SK-N-DZ (cell line): ENCODE data around the gene GDF15. TPM values are rescaled to one million over a fixed set of nuclear protein-coding genes. Genes with fewer than 3 reads are reported as not detected.
"Not testable (repeated sequence)": the region's sequence is repeated elsewhere in the genome, so short reads cannot be mapped to it uniquely, and the experiment has no call there.

Experiments used
- DNase-seq: peaks from one replicate; pipeline ENCODE4 v3.0.0-alpha.2; 2015; ENCODE audit warnings: low spot score
- polyA plus RNA-seq, 2 experiments: library from polyadenylated mRNA; depleted of rRNA; stranded (reverse); fragments of >200 nt; gene quantifications; 2 replicates each; pipeline ENCODE4 v1.2.3, GENCODE V29; 2014

GDF15 gene
- 0.28 TPM in 1 of 2 replicates, not detected in the other for polyA plus RNA-seq (2014; cell fraction: cytosol; rRNA removed)
- not detected in 2 replicates for polyA plus RNA-seq (2014; cell fraction: nucleus; rRNA removed)

DNA sequence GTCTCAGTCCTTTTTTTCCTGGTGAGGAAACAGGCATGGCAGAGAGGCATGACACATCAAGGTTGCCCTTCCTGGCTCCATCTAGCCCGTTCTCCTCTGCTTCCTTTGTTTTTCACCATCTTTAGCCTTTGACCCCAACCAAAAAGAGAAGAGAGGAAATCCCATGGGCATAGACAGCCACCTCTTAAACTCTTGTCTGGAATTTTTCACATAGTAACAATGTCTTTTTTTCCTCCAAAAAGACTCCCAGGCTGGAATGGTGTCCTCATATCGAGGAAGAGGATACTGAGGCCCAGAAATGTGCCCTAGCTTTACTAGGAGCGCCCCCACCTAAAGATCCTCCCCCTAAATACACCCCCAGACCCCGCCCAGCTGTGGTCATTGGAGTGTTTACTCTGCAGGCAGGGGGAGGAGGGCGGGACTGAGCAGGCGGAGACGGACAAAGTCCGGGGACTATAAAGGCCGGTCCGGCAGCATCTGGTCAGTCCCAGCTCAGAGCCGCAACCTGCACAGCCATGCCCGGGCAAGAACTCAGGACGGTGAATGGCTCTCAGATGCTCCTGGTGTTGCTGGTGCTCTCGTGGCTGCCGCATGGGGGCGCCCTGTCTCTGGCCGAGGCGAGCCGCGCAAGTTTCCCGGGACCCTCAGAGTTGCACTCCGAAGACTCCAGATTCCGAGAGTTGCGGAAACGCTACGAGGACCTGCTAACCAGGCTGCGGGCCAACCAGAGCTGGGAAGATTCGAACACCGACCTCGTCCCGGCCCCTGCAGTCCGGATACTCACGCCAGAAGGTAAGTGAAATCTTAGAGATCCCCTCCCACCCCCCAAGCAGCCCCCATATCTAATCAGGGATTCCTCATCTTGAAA lies at the start of gene GDF15:
GDF15 (plus strand) TSS at position 484 of the 868 bp plus-strand sequence; CDS start at position 516, 32 bp downstream.
- DNase-seq = no peak

GRCh38 chr19:18338541-18338940 lies 47.4 kb upstream of the GDF15 start:
- no peak for DNase-seq

DNA sequence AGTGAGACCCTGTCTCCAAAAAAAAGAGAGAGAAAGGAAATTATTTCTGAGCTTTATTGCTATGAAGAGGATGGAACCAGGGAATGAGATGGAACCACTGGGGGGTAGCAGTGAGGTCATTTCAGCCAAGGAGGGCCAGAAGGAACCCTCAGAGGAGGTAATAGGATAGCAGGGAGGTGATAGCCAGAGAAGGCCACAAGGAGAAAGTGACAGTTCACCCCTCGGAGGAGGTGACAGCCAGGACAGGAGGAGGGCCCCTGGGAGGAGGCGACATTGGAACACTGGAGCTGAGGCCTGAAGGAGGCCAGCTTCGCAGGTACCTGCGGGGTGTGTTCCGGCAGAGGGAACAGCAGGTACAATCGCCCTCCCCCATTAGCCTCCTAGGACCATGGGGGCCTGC lies 46.2 kb upstream of the GDF15 start:
- DNase-seq = no peak

- peak; percentile 43 for DNase-seq
Observed at GRCh38 chr19:18340190-18340989, 45.6 kb upstream of the GDF15 start, which contains the start of gene PGPEP1. TSS of gene PGPEP1 (plus strand) at chr19:18340598. CDS start at chr19:18340682, 84 bp downstream.

GRCh38 chr19:18340990-18341868 lies 44.7 kb upstream of the GDF15 start:
- DNase-seq = no peak

DNA sequence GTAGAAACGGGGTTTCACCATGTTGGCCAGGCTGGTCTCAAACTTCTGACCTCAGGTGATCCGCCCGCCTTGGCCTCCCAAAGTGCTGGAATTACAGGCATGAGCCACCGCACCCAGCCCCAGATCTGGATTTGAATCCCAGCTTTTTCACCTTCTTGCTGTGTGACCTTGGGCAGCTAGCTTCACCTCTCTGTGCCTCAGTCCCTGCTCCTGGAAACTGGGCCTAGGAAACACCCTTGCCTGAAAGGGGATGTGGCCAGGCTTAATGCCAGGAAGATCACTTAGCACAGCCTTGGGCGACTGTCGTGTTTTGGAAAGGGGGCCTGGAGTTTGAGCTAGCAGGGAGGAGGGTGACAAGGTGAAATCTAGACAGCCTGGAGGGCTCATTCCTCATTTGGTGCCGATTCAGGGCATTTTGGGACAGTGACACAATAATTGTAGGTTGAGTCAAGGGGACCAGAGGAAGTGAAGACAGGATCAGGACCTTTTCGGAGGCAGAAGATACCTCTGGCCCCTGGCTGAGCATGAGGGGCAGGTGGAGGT lies 43.8 kb upstream of the GDF15 start:
- no peak for DNase-seq

GRCh38 chr19:18344582-18344950 lies 41.4 kb upstream of the GDF15 start:
- no peak for DNase-seq

- DNase-seq = no peak
Observed at GRCh38 chr19:18345296-18345695, 40.7 kb upstream of the GDF15 start.

DNA sequence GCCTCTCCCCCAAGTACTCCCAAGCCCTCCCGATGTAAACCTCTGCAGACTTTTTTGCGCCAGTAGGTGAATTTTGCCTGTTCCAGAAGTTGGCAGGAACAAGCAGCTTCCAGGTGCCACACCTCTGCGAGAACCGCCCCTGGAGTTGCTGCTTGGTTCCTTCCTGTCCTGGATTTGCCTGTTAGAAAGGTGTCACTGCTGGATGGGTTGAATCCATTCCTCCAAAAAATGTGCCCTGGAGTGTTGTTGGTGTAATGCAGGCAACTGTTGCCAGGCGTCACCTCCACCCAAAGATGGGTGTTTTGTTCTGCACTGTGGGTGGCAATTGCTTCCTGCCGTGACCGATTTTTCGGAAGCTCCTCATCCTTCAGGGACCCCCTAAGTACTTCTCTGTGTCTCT lies 39.9 kb upstream of the GDF15 start:
- no peak for DNase-seq

DNA sequence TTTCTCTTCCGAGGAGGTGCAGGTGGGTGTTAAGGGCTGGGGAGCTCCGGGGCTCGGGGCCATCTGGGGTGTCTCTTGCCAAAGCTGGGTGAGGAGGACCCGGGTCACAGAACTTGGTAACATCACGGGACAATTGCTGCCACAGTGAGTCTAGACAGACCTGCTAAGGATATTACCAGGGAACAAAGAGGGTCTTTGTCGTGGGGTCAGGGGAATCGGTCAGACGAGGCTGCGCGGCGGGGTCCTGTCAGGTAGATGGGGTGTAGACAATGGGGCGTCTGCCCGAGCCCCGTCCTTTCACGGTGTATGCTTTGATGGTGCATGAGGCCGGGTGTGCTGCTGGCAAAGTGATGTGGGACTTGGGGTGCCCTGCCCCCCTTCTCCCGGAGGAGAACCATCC lies 37.8 kb upstream of the GDF15 start:
- DNase-seq = no peak

DNA sequence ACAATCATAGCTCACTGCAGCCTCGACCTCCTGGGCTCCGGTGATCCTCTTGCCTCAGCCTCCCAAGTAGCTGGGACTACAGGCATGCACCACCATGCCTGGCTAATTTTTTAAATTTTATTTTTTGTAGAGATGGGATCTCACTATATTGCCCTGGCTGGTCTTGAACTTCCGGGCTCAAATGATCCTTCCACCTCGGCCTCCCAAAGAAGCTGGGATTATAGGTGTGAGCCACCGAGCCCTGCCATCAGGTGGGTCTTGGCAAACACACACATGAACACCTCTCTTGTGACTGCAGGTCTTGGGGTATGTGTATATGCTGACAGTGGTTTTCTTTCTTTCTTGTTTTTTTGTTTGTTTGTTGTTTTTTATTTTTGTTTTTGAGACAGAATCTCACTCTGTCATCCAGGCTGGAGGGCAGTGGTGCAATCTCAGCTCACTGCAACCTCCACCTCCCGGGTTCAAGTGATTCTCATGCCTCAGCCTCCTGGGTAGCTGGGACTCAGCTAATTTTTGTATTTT lies 37.1 kb upstream of the GDF15 start:
- DNase-seq = not testable (repeated sequence)

- DNase-seq = no peak
Observed at GRCh38 chr19:18349524-18350128, 36.3 kb upstream of the GDF15 start.

- DNase-seq = no peak
Observed at GRCh38 chr19:18350490-18350889, 35.5 kb upstream of the GDF15 start.

GRCh38 chr19:18351544-18351943 lies 34.4 kb upstream of the GDF15 start:
- no peak for DNase-seq

- no peak for DNase-seq
Observed at GRCh38 chr19:18353378-18354005, 32.5 kb upstream of the GDF15 start.

- not testable (repeated sequence) for DNase-seq
Observed at GRCh38 chr19:18354743-18355142, 31.2 kb upstream of the GDF15 start.

GRCh38 chr19:18357041-18357440 lies 28.9 kb upstream of the GDF15 start:
- no peak for DNase-seq

GRCh38 chr19:18361646-18362045 lies 24.3 kb upstream of the GDF15 start:
- DNase-seq = no peak

GRCh38 chr19:18362934-18363542 lies 22.9 kb upstream of the GDF15 start:
- no peak for DNase-seq
